Activated effector memory CD4-positive, alpha-beta T cell treated with anti-CD3 and anti-CD28 coated beads, Interleukin-2, amount 50 U/mL, for 16 hours (primary cell): ENCODE measurements around the gene YOD1.
"Not testable (repeated sequence)": the region's sequence is repeated elsewhere in the genome, so short reads cannot be mapped to it uniquely, and the experiment has no call there.

Experiments
- DNase-seq: peaks from one replicate; pipeline ENCODE4 v3.0.0-alpha.2; 2020

Gene YOD1

GRCh38 chr1:207047505-207047904, 3.5 kb downstream of the YOD1 start:
- no peak for DNase-seq

- no peak for DNase-seq
Measured at GRCh38 chr1:207045453-207045852, 5.6 kb downstream of the YOD1 start.

- DNase-seq: not testable (repeated sequence)
Measured at GRCh38 chr1:207041397-207041796, 9.6 kb downstream of the YOD1 start.

GRCh38 chr1:207040181-207040533, 10.9 kb downstream of the YOD1 start:
- DNase-seq: no peak

- DNase-seq: no peak
Measured at GRCh38 chr1:207039380-207040180, 11.4 kb downstream of the YOD1 start.

- no peak for DNase-seq
Measured at GRCh38 chr1:207036865-207037264, 14.1 kb downstream of the YOD1 start.

- no peak for DNase-seq
Measured at GRCh38 chr1:207035877-207036551, 15.0 kb downstream of the YOD1 start.

- no peak for DNase-seq
Measured at GRCh38 chr1:207034998-207035397, 16.0 kb downstream of the YOD1 start.

- no peak for DNase-seq
Measured at GRCh38 chr1:207034208-207034607, 16.8 kb downstream of the YOD1 start.

GRCh38 chr1:207033302-207033701, 17.7 kb downstream of the YOD1 start:
- no peak for DNase-seq

GRCh38 chr1:207032528-207033017, 18.4 kb downstream of the YOD1 start, which contains the start of gene C1orf116:
Gene C1orf116, minus strand, starts transcription at chr1:207032756. Its CDS starts 5,158 bp downstream, at chr1:207027598.
- no peak for DNase-seq

GRCh38 chr1:207031632-207032264, 19.3 kb downstream of the YOD1 start:
- DNase-seq: no peak

GRCh38 chr1:207031016-207031415, 20.0 kb downstream of the YOD1 start:
- DNase-seq: no peak

- no peak for DNase-seq
Measured at GRCh38 chr1:207030522-207031009, 20.4 kb downstream of the YOD1 start.

GRCh38 chr1:207029701-207030521, 21.1 kb downstream of the YOD1 start:
- no peak for DNase-seq

- DNase-seq: no peak
Measured at GRCh38 chr1:207028884-207029650, 21.9 kb downstream of the YOD1 start.

GRCh38 chr1:207027921-207028320, 23.1 kb downstream of the YOD1 start:
- DNase-seq: no peak

GRCh38 chr1:207027206-207027777, 23.7 kb downstream of the YOD1 start:
- DNase-seq: no peak

GRCh38 chr1:207026104-207026534, 24.9 kb downstream of the YOD1 start:
- DNase-seq: no peak

- no peak for DNase-seq
Measured at GRCh38 chr1:207025146-207025880, 25.7 kb downstream of the YOD1 start.
